Raji (cell line): ENCODE data around the gene SMPDL3A.

Experiments
- POLR2A ChIP-seq: IDR thresholded peaks from 2 replicates; pipeline ENCODE4 v1.6.1; 2011; ENCODE audit warnings: low read depth, low read length, control low read depth; ENCODE audit not compliant: insufficient read depth

Gene SMPDL3A

GRCh38 chr6:122770835-122771601, 18.0 kb upstream of the SMPDL3A start:
- no peak for TF ChIP-seq POLR2A

- no peak for TF ChIP-seq POLR2A
Observed at GRCh38 chr6:122772724-122773415, 16.2 kb upstream of the SMPDL3A start.

- TF ChIP-seq POLR2A: no peak
Observed at GRCh38 chr6:122775975-122776374, 13.1 kb upstream of the SMPDL3A start.

GRCh38 chr6:122778302-122778701, 10.8 kb upstream of the SMPDL3A start:
- TF ChIP-seq POLR2A: no peak

GRCh38 chr6:122778985-122779661, 9.9 kb upstream of the SMPDL3A start:
- TF ChIP-seq POLR2A: no peak

- TF ChIP-seq POLR2A: no peak
Observed at GRCh38 chr6:122779667-122780066, 9.4 kb upstream of the SMPDL3A start, which contains the start of gene FABP7. TSS of gene FABP7 (plus strand) at chr6:122779716. CDS start at chr6:122779795, 79 bp downstream.

- TF ChIP-seq POLR2A: no peak
Observed at GRCh38 chr6:122780114-122780513, 8.9 kb upstream of the SMPDL3A start.

GRCh38 chr6:122781716-122782115, 7.3 kb upstream of the SMPDL3A start:
- no peak for TF ChIP-seq POLR2A

- no peak for TF ChIP-seq POLR2A
Observed at GRCh38 chr6:122783401-122783800, 5.7 kb upstream of the SMPDL3A start.

- TF ChIP-seq POLR2A: no peak
Observed at GRCh38 chr6:122785891-122786290, 3.2 kb upstream of the SMPDL3A start.

GRCh38 chr6:122787721-122788120, 1.3 kb upstream of the SMPDL3A start:
- TF ChIP-seq POLR2A: no peak

GRCh38 chr6:122788208-122788607, 850 bp upstream of the SMPDL3A start:
- no peak for TF ChIP-seq POLR2A

GRCh38 chr6:122788663-122789181, 336 bp upstream of the SMPDL3A start:
- TF ChIP-seq POLR2A: no peak

GRCh38 chr6:122790028-122790422, 967 bp downstream of the SMPDL3A start:
- no peak for TF ChIP-seq POLR2A

- no peak for TF ChIP-seq POLR2A
Observed at GRCh38 chr6:122790423-122791309, 1.6 kb downstream of the SMPDL3A start.

GRCh38 chr6:122791310-122791679, 2.2 kb downstream of the SMPDL3A start:
- TF ChIP-seq POLR2A: no peak
